ENCODE data around the gene LGR6.

DNA sequence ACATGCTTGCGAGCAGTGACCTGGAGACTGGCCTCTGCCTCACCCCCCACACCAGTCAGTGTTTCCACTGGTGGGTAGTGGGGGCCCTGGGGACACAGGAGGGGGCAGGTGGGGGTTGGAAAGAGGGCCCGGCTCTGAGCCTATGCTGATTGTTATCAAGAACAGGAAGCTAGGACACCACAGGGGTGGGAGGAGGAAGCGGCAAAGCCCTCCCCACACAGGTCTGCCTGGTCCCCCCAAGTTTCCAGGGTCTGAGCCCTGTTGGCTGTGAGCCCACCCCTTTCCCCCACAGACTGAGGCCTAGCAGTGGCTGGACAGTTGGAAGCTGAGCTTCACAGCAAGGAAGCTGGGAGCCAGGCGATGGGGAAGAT lies 31.6 kb upstream of the LGR6 start:
- no peak for TF ChIP-seq POLR2AphosphoS5 (IDR thresholded peaks at IDR 0.05; ENCODE audit: low read depth, low read length)
- no peak for TF ChIP-seq TAF1 (IDR thresholded peaks at IDR 0.05; ENCODE audit: borderline replicate concordance, insufficient read depth, low read length)
- TF ChIP-seq, protein P1, sequence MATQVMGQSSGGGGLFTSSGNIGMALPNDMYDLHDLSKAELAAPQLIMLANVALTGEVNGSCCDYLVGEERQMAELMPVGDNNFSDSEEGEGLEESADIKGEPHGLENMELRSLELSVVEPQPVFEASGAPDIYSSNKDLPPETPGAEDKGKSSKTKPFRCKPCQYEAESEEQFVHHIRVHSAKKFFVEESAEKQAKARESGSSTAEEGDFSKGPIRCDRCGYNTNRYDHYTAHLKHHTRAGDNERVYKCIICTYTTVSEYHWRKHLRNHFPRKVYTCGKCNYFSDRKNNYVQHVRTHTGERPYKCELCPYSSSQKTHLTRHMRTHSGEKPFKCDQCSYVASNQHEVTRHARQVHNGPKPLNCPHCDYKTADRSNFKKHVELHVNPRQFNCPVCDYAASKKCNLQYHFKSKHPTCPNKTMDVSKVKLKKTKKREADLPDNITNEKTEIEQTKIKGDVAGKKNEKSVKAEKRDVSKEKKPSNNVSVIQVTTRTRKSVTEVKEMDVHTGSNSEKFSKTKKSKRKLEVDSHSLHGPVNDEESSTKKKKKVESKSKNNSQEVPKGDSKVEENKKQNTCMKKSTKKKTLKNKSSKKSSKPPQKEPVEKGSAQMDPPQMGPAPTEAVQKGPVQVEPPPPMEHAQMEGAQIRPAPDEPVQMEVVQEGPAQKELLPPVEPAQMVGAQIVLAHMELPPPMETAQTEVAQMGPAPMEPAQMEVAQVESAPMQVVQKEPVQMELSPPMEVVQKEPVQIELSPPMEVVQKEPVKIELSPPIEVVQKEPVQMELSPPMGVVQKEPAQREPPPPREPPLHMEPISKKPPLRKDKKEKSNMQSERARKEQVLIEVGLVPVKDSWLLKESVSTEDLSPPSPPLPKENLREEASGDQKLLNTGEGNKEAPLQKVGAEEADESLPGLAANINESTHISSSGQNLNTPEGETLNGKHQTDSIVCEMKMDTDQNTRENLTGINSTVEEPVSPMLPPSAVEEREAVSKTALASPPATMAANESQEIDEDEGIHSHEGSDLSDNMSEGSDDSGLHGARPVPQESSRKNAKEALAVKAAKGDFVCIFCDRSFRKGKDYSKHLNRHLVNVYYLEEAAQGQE (IDR thresholded peaks at IDR 0.05; ENCODE audit: insufficient read depth in 1 of 2, low read depth in 2 of 2, low read length in 2 of 2): no peak

Data from PFSK-1 (cell line).